HEK293 (cell line): ENCODE results near the gene LST1.

ENCODE experiments used
- CTCF ChIA-PET: fragments of 350-600 bp; formaldehyde crosslinking; extraction: SDS; loops from one replicate; lab custom pipeline; 2021; ENCODE audit warnings: antibody characterized with exemption; lab: Yijun Ruan, JAX
- POLR2A ChIA-PET: fragments of 300-600 bp; formaldehyde crosslinking; extraction: SDS; loops from one replicate; lab custom pipeline; 2020; ENCODE audit warnings: antibody characterized with exemption, inconsistent platforms; lab: Yijun Ruan, JAX
- H3K27ac ChIP-seq: fragments of 200-500 bp; sonication (Bioruptor generic); 2 replicates; pipeline ENCODE4 v1.5.1; 2014; ENCODE audit warnings: low read depth, low read length, control low read depth, inconsistent platforms; ENCODE audit errors: extremely low read depth
- H3K36me3 ChIP-seq, 2 experiments: fragments of 200-500 bp in 1 of 2; sonication (Bioruptor generic) in 1 of 2; 1 replicate in 1 of 2; 2 replicates in 1 of 2; pipeline ENCODE4 v1.5.1; 2014 to 2017; ENCODE audit warnings: inconsistent platforms in 2 of 2, low read length in 2 of 2; ENCODE audit not compliant: control insufficient read depth in 2 of 2, insufficient read depth in 1 of 2
- H3K4me1 ChIP-seq: fragments of 200-500 bp; sonication (Bioruptor generic); 2 replicates; pipeline ENCODE4 v1.5.1; 2014; ENCODE audit warnings: mild to moderate bottlenecking, low read length, inconsistent platforms; ENCODE audit not compliant: control insufficient read depth, insufficient read depth
- H3K4me3 ChIP-seq: 2 replicates; pipeline ENCODE4 v1.5.1; 2011; ENCODE audit warnings: low read depth, mild to moderate bottlenecking, control low read depth, low read length, moderate library complexity
- H3K9me3 ChIP-seq: fragments of 200-500 bp; sonication (Bioruptor generic); 2 replicates; pipeline ENCODE4 v1.5.1; 2014; ENCODE audit warnings: low read depth, low read length, inconsistent platforms; ENCODE audit not compliant: control insufficient read depth, insufficient read depth
- GLI4 ChIP-seq: fragments of 450-650 bp; formaldehyde crosslinking; IDR thresholded peaks from 2 replicates; pipeline ENCODE4 v1.5.1; 2016; ENCODE audit warnings: missing biosample characterization, missing genetic modification characterization
- MYNN ChIP-seq: fragments of 450-650 bp; formaldehyde crosslinking; IDR thresholded peaks from 2 replicates; pipeline ENCODE4 v1.5.1; 2016; ENCODE audit warnings: missing biosample characterization, missing genetic modification characterization, borderline replicate concordance
- PRDM1 ChIP-seq: fragments of 450-650 bp; formaldehyde crosslinking; IDR thresholded peaks from 2 replicates; pipeline ENCODE4; 2016; ENCODE audit warnings: missing biosample characterization, missing genetic modification characterization
- SP7 ChIP-seq: fragments of 450-650 bp; formaldehyde crosslinking; IDR thresholded peaks from 2 replicates; pipeline ENCODE4 v1.5.1; 2016; ENCODE audit warnings: missing biosample characterization, missing genetic modification characterization
- TCF7L2 ChIP-seq: IDR thresholded peaks from 2 replicates; pipeline ENCODE4 v1.6.1; 2011; ENCODE audit warnings: low read depth, mild to moderate bottlenecking, inconsistent platforms, low read length, moderate library complexity, borderline replicate concordance
- ZBTB49 ChIP-seq: fragments of 450-650 bp; formaldehyde crosslinking; IDR thresholded peaks from 2 replicates; pipeline ENCODE4 v1.5.1; 2016; ENCODE audit warnings: missing biosample characterization, missing genetic modification characterization, low read depth
- ZFHX2 ChIP-seq: fragments of 450-650 bp; formaldehyde crosslinking; conservative IDR thresholded peaks from 2 replicates; pipeline ENCODE4 v1.5.1; 2016; ENCODE audit warnings: missing biosample characterization, missing genetic modification characterization
- ZFP3 ChIP-seq: fragments of 450-650 bp; formaldehyde crosslinking; IDR thresholded peaks from 2 replicates; pipeline ENCODE4 v1.5.1; 2016; ENCODE audit warnings: low read depth, missing biosample characterization, missing genetic modification characterization
- ZNF146 ChIP-seq: fragments of 450-650 bp; formaldehyde crosslinking; IDR thresholded peaks from 2 replicates; pipeline ENCODE4 v1.5.1; 2016; ENCODE audit warnings: missing biosample characterization, missing genetic modification characterization
- ZNF19 ChIP-seq: fragments of 450-650 bp; formaldehyde crosslinking; IDR thresholded peaks from 2 replicates; pipeline ENCODE4; 2016; ENCODE audit warnings: missing biosample characterization, missing genetic modification characterization, low read depth
- ZNF2 ChIP-seq: fragments of 450-650 bp; formaldehyde crosslinking; IDR thresholded peaks from 2 replicates; pipeline ENCODE4 v1.5.1; 2016; ENCODE audit warnings: missing biosample characterization, missing genetic modification characterization
- ZNF266 ChIP-seq: fragments of 450-650 bp; formaldehyde crosslinking; IDR thresholded peaks from 2 replicates; pipeline ENCODE4 v1.5.1; 2016; ENCODE audit warnings: missing biosample characterization, missing genetic modification characterization, low read depth
- ZNF366 ChIP-seq: fragments of 450-650 bp; formaldehyde crosslinking; conservative IDR thresholded peaks from 2 replicates; pipeline ENCODE4 v1.5.1; 2016; ENCODE audit warnings: missing biosample characterization, missing genetic modification characterization
- ZNF707 ChIP-seq: fragments of 450-650 bp; formaldehyde crosslinking; IDR thresholded peaks from 2 replicates; pipeline ENCODE4 v1.5.1; 2016; ENCODE audit warnings: missing biosample characterization, missing genetic modification characterization
- ZNF791 ChIP-seq: fragments of 450-650 bp; formaldehyde crosslinking; IDR thresholded peaks from 2 replicates; pipeline ENCODE4 v1.5.1; 2016; ENCODE audit warnings: missing biosample characterization, missing genetic modification characterization
- TF ChIP-seq, protein P1 (sequence below): fragments of 450-650 bp; formaldehyde crosslinking; IDR thresholded peaks from 2 replicates; pipeline ENCODE4 v1.5.1; 2017; ENCODE audit warnings: missing biosample characterization, missing genetic modification characterization
- TF ChIP-seq, protein P2 (sequence below): fragments of 450-650 bp; formaldehyde crosslinking; IDR thresholded peaks from 2 replicates; pipeline ENCODE4 v1.5.1; 2017; ENCODE audit warnings: missing biosample characterization, missing genetic modification characterization

Gene LST1

DNA sequence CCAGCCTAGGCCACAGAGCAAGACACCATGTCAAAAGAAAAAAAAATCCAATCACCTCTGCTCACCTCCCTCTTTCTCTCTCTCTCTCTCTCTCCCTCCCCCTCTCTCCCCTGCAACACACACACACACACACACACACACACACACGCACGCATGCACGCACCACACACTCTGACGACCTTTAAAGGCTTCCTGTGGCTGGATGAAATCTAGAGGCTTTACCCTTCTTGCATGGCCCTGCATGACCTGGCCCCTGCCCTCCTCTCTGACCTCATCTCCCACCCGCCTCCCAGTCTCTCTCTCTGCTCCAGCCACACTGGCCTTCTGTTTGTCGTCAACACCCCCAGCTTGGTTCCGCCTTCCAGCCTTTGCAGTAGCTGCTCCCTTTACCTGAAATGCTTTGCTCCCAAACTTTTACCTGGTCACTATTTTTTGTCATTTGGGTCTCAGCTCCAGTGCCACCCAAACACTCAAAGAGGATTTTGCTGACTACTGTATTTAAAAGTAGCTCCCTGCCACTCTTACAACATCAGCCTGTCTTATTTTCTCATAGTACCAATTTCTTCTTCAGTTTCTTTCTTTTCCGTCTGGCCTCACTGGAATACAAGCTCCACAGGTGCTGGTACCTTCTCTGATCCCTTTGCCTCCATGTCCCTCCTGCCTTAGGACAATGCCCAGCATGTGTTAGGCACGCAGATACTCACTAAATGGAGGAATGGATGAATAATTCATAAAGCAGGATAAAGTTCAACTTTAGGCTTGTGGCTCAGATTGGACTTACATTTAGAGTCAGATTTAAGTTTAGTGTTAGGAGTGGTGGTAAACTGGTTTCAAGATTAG is 18.3 kb upstream of the LST1 start (continued):
- TF ChIP-seq, protein P1, sequence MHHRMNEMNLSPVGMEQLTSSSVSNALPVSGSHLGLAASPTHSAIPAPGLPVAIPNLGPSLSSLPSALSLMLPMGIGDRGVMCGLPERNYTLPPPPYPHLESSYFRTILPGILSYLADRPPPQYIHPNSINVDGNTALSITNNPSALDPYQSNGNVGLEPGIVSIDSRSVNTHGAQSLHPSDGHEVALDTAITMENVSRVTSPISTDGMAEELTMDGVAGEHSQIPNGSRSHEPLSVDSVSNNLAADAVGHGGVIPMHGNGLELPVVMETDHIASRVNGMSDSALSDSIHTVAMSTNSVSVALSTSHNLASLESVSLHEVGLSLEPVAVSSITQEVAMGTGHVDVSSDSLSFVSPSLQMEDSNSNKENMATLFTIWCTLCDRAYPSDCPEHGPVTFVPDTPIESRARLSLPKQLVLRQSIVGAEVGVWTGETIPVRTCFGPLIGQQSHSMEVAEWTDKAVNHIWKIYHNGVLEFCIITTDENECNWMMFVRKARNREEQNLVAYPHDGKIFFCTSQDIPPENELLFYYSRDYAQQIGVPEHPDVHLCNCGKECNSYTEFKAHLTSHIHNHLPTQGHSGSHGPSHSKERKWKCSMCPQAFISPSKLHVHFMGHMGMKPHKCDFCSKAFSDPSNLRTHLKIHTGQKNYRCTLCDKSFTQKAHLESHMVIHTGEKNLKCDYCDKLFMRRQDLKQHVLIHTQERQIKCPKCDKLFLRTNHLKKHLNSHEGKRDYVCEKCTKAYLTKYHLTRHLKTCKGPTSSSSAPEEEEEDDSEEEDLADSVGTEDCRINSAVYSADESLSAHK (tag by site-specific recombination): no peak
- no peak for TF ChIP-seq GLI4
- TF ChIP-seq ZNF266 (tag by site-specific recombination): no peak
- no peak for TF ChIP-seq PRDM1 (tag by site-specific recombination)
- TF ChIP-seq ZNF791 (tag by site-specific recombination): no peak
- no peak for TF ChIP-seq ZNF19 (tag by site-specific recombination)
- TF ChIP-seq ZFP3 (tag by site-specific recombination): no peak
- TF ChIP-seq ZNF2: no peak
- 0 out of 2 replicates have a peak, but pooled peaks have one; percentile 35 for TF ChIP-seq ZFHX2
- TF ChIP-seq ZBTB49 (tag by site-specific recombination): no peak
- TF ChIP-seq MYNN (tag by site-specific recombination): no peak
- no peak for TF ChIP-seq ZNF707
- TF ChIP-seq, protein P2, sequence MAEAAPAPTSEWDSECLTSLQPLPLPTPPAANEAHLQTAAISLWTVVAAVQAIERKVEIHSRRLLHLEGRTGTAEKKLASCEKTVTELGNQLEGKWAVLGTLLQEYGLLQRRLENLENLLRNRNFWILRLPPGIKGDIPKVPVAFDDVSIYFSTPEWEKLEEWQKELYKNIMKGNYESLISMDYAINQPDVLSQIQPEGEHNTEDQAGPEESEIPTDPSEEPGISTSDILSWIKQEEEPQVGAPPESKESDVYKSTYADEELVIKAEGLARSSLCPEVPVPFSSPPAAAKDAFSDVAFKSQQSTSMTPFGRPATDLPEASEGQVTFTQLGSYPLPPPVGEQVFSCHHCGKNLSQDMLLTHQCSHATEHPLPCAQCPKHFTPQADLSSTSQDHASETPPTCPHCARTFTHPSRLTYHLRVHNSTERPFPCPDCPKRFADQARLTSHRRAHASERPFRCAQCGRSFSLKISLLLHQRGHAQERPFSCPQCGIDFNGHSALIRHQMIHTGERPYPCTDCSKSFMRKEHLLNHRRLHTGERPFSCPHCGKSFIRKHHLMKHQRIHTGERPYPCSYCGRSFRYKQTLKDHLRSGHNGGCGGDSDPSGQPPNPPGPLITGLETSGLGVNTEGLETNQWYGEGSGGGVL (tag by site-specific recombination): peak; percentile 69
- TF ChIP-seq TCF7L2: no peak
- TF ChIP-seq ZNF366 (tag by site-specific recombination): no peak
- TF ChIP-seq SP7 (tag by site-specific recombination): no peak

GRCh38 chr6:31568537-31568961 is 17.5 kb upstream of the LST1 start:
- Histone ChIP-seq H3K27ac (no peak overlapping the region), H3K9me3 (no peaks in the 10 kb centered on the region), H3K36me3 (no peaks in the 10 kb centered on the region)
- ChIA-PET CTCF (interaction anchor here (0.5 to 6.5 kb wide), 7 partner anchors 12 to 186 kb away, joined by 3 to 71 read pairs (median 4); partner anchors contain the start of gene LTB), POLR2A (interaction anchor here (0.6 to 1.6 kb wide), 2 partner anchors 12 to 437 kb away, joined by 3 to 5 read pairs; no protein-coding TSS in a partner anchor)
- TF ChIP-seq ZNF146: no peak
- TF ChIP-seq, all 188 proteins: peak for 0
- no peak overlapping the region for H3K4me3 ChIP-seq
- H3K4me1 ChIP-seq: no peaks in the 10 kb centered on the region
